ENCODE results near the gene MAGI3.

- TF ChIP-seq CTCF (IDR thresholded peaks at IDR 0.05) (no peak), POLR2A (IDR thresholded peaks at IDR 0.05) (no peak)
Measured at GRCh38 chr1:113734357-113735055, 344.2 kb downstream of the MAGI3 start.
